K562 (cell line): ENCODE measurements around the gene CAPN7. TPM values are rescaled to one million over a fixed set of nuclear protein-coding genes. Genes with fewer than 3 reads are reported as not detected.

Source experiments
- ATF4 ChIP-seq: fragments of 450-650 bp; formaldehyde crosslinking; IDR thresholded peaks from 2 replicates; pipeline ENCODE4 v1.4.0; 2022; ENCODE audit warnings: mild to moderate bottlenecking, moderate library complexity
- DEAF1 ChIP-seq: fragments of 450-650 bp; formaldehyde crosslinking; IDR thresholded peaks from 2 replicates; pipeline ENCODE4 v1.4.0; 2020; ENCODE audit warnings: mild to moderate bottlenecking, moderate library complexity
- EHMT2 ChIP-seq: fragments of 450-650 bp; IDR thresholded peaks from 2 replicates; pipeline ENCODE4 v1.6.1; 2018; ENCODE audit warnings: antibody characterized with exemption
- IRF1 ChIP-seq: sonication (generic); formaldehyde crosslinking; IDR thresholded peaks from 2 replicates; pipeline ENCODE4 v1.8.0; 2022; ENCODE audit warnings: missing genetic modification reagents, mild to moderate bottlenecking, borderline replicate concordance
- JUND ChIP-seq, 2 experiments: IDR thresholded peaks; 2 replicates in 1 of 2; 3 replicates in 1 of 2; pipeline ENCODE4 v1.6.1; 2011; ENCODE audit warnings: borderline replicate concordance in 2 of 2, low read depth in 2 of 2, low read length in 2 of 2, improper control_type of control experiment in 1 of 2, missing biosample characterization in 1 of 2, missing genetic modification characterization in 1 of 2, missing genetic modification reagents in 1 of 2
- LEF1 ChIP-seq: fragments of 450-650 bp; IDR thresholded peaks from 2 replicates; pipeline ENCODE4 v1.6.1; 2016; ENCODE audit warnings: mild to moderate bottlenecking
- MBD1 ChIP-seq: fragments of 250-450 bp; sonication (Bioruptor Pico); IDR thresholded peaks from 2 replicates; pipeline ENCODE4 v1.8.0; 2022; ENCODE audit warnings: inconsistent platforms
- NFIX ChIP-seq: fragments of 250-450 bp; sonication (Bioruptor Pico); IDR thresholded peaks from 2 replicates; pipeline ENCODE4 v1.4.0; 2020; ENCODE audit warnings: low read depth, mild to moderate bottlenecking, moderate library complexity
- PCBP2 ChIP-seq: fragments of 200-400 bp; formaldehyde crosslinking; IDR thresholded peaks from 2 replicates; pipeline ENCODE4 v1.6.1; 2018; ENCODE audit warnings: low read length, low read depth, mild to moderate bottlenecking, moderate library complexity; ENCODE audit not compliant: poor library complexity, severe bottlenecking
- PTRF ChIP-seq: fragments of 450-650 bp; IDR thresholded peaks from 2 replicates; pipeline ENCODE4 v1.6.1; 2016; ENCODE audit warnings: mild to moderate bottlenecking, missing genetic modification characterization, missing compliant biosample characterization
- RBM25 ChIP-seq: fragments of 200-400 bp; formaldehyde crosslinking; IDR thresholded peaks from 2 replicates; pipeline ENCODE4 v1.6.1; 2018; ENCODE audit warnings: low read length, low read depth, moderate library complexity; ENCODE audit not compliant: severe bottlenecking
- SIN3B ChIP-seq: fragments of 450-650 bp; IDR thresholded peaks from 2 replicates; pipeline ENCODE4 v1.6.1; 2017; ENCODE audit warnings: low read depth, mild to moderate bottlenecking, moderate library complexity
- TRIM25 ChIP-seq: fragments of 450-650 bp; IDR thresholded peaks from 2 replicates; pipeline ENCODE4 v1.7.0; 2016; ENCODE audit warnings: borderline replicate concordance
- ZBTB12 ChIP-seq: fragments of 250-450 bp; sonication (Bioruptor Pico); IDR thresholded peaks from 2 replicates; pipeline ENCODE4 v1.4.0; 2020
- ZNF12 ChIP-seq: sonication (generic); formaldehyde crosslinking; IDR thresholded peaks from 2 replicates; pipeline ENCODE4 v1.4.0; 2020; ENCODE audit warnings: mild to moderate bottlenecking, missing genetic modification reagents
- ZNF280A ChIP-seq: fragments of 450-650 bp; IDR thresholded peaks from 2 replicates; pipeline ENCODE4 v1.6.1; 2018; ENCODE audit warnings: mild to moderate bottlenecking, low read depth; ENCODE audit not compliant: partially characterized antibody
- polyA plus RNA-seq, 8 experiments: library from polyadenylated mRNA; depleted of rRNA in 4 of 8; stranded (reverse) in 5 of 8; unstranded in 3 of 8; fragments of >200 nt; fragmentation: Nextera tagmentation in 2 of 8; fragmentation: Illumina TruSeq in 1 of 8; extraction: Ambion mirVana in 2 of 8; extraction: Trizol in 1 of 8; gene quantifications; 2 replicates each; pipeline versions ENCODE4 v1.2.1 to v1.2.3, GENCODE V29; 2011 to 2014; ENCODE audit warnings: inconsistent platforms in 1 of 8, missing spikeins in 1 of 8
- total RNA-seq, 7 experiments: library from RNA; depleted of rRNA in 6 of 7; stranded (reverse); fragments of >200 nt in 6 of 7; fragmentation: Illumina TruSeq in 2 of 7; extraction: Trizol in 2 of 7; gene quantifications; 2 replicates each; pipeline versions ENCODE4 v1.2.1 to v1.2.3, GENCODE V29; 2011 to 2021; ENCODE audit warnings: low replicate concordance in 1 of 7

CAPN7 gene
- total and polyA plus RNA-seq, 9 of the 15 experiments (the other 6 are each of a cell fraction or from before 2014, with no cell fraction given), result 6.5 to 42.7 (median 32.7) TPM

- TF ChIP-seq SIN3B, result no peak
- TF ChIP-seq ZNF280A, result no peak
- TF ChIP-seq PCBP2, result no peak
- TF ChIP-seq ZNF12, result no peak
- no peak for TF ChIP-seq RBM25
- 0 out of 2 replicates have a peak, but pooled peaks have one; percentile 60 for TF ChIP-seq MBD1
- TF ChIP-seq IRF1 (CRISPR knock-in tag), result no peak
- TF ChIP-seq JUND (IDR thresholded peaks at IDR 0.05; ENCODE audit: borderline replicate concordance, low read depth, low read length), result no peak
- TF ChIP-seq JUND (tag; IDR thresholded peaks at IDR 0.05; ENCODE audit: borderline replicate concordance, low read depth, low read length), result no peak
- no peak for TF ChIP-seq ZBTB12
- TF ChIP-seq EHMT2, result 0 out of 2 replicates have a peak, but pooled peaks have one; percentile 18
- no peak for TF ChIP-seq NFIX (CRISPR knock-in tag)
- TF ChIP-seq DEAF1 (CRISPR knock-in tag), result peak; percentile 26; the same call in 1 of the 2 replicates
- TF ChIP-seq LEF1, result peak; percentile 57
- no peak for TF ChIP-seq ATF4 (CRISPR knock-in tag)
- TF ChIP-seq TRIM25, result 0 out of 2 replicates have a peak, but pooled peaks have one; percentile 32
- 0 out of 2 replicates have a peak, but pooled peaks have one; percentile 27 for TF ChIP-seq PTRF (tag)
Observed at GRCh38 chr3:15205482-15205933, 538 bp upstream of the CAPN7 start (continued).
